Activated B cell treated with CpG ODN at 0.5 μM for 24 hours (primary cell): Measurements from ENCODE around the gene MRPL55. TPM values are rescaled to one million over a fixed set of nuclear protein-coding genes. Genes with fewer than 3 reads are reported as not detected.

Experiments
- ATAC-seq: fragments of 200-7000 bp; cut with Tn5 transposase; one replicate; pipeline ENCODE4 v1.10.0; 2021; ENCODE audit warnings: low read depth, mild to moderate bottlenecking, moderate library complexity
- CTCF ChIA-PET: fragments of 350-600 bp; sonication (Branson Sonifier 250); formaldehyde crosslinking; loops from one replicate; lab custom pipeline; 2021; ENCODE audit warnings: antibody characterized with exemption; lab: Charles Lee
- POLR2A ChIA-PET: fragments of 350-600 bp; sonication (Branson Sonifier 250); formaldehyde crosslinking; loops from one replicate; lab custom pipeline; 2021; ENCODE audit warnings: antibody characterized with exemption; lab: Charles Lee
- DNase-seq: peaks from one replicate; pipeline ENCODE4 v3.0.0; 2022
- H3K27ac Mint-ChIP-seq: one replicate; pipeline ENCODE4 v1.8.0; 2020; ENCODE audit warnings: mixed read lengths
- H3K27me3 Mint-ChIP-seq: one replicate; pipeline ENCODE4 v1.8.0; 2021; ENCODE audit warnings: mixed read lengths
- H3K36me3 Mint-ChIP-seq: one replicate; pipeline ENCODE4 v1.8.0; 2021; ENCODE audit warnings: low read depth, mixed read lengths
- H3K4me1 Mint-ChIP-seq: one replicate; pipeline ENCODE4 v1.8.0; 2021; ENCODE audit warnings: mixed read lengths
- H3K4me3 Mint-ChIP-seq: one replicate; pipeline ENCODE4 v1.8.0; 2020; ENCODE audit warnings: mild to moderate bottlenecking, mixed read lengths
- H3K9me3 Mint-ChIP-seq: one replicate; pipeline ENCODE4 v1.8.0; 2020; ENCODE audit warnings: mixed read lengths
- intact Hi-C: fragments of 100-400 bp; cut with micrococcal nuclease; formaldehyde crosslinking; loops from one replicate; pipeline ENCODE4 v1.15.1; 2024
- total RNA-seq: library from RNA; stranded (reverse); gene quantifications from 2 replicates; pipeline ENCODE4 v1.2.3, GENCODE V29; 2022
- TF ChIP-seq, protein P1 (sequence below): fragments of 200-600 bp; IDR thresholded peaks from one replicate; pipeline ENCODE4 v1.8.0; 2022; ENCODE audit warnings: antibody characterized with exemption, mild to moderate bottlenecking

Gene MRPL55
- total RNA-seq, 1 donor from 2014 or later, result 34.0 TPM

DNA sequence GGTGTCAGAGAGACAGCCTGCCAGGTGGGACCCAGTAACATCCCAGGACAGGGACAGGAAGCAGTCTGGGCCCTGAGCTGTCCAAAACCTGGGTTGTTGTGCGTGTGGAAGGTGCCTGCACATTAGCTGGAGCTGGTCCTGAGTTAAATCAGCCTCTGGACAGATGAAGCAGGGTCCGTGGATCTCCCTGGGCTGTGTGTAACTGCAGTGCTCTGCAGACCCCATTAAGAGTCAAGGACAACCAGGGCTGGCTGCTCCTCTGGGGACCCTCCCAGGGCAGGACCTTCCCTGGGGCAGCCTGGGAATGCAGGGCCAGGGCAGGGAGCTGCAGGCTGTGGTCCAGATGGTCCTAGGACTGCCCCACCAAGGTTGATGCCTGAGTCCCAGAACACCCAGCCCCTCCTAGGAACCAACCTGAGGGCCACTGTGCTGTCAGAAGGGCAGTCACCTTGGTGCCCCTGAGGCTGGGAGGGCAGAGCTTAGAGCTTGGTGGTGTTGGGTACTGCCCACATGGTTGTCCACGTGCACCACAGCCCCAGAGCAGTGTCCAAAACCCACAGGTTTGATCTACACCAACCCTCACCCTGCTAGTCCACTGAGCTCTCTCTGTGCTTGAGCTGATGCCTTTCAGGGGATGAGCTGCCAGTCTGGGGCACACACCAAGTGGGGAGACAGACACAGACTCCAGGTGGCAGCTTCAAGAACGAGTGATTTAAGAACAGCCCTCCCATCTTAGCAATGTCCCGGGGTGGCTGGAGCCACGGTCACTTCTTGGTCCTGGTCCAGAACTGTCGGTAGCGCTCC is 2.9 kb downstream of the MRPL55 start:
- intact Hi-C loops, result loop anchor here (10.0 kb wide), 2 partner anchors 101 to 561 kb away; partner anchors contain the start of gene WNT3A
- H3K27me3 Mint-ChIP-seq, result no peaks in the 10 kb centered on the region
- POLR2A ChIA-PET, result interaction anchor here (0.7 to 1.5 kb wide), 4 partner anchors 15 to 59 kb away, joined by 3 to 5 read pairs (median 3); partner anchors contain the start of genes ARF1 and IBA57
- CTCF ChIA-PET, result no interaction called here
- TF ChIP-seq, protein P1, sequence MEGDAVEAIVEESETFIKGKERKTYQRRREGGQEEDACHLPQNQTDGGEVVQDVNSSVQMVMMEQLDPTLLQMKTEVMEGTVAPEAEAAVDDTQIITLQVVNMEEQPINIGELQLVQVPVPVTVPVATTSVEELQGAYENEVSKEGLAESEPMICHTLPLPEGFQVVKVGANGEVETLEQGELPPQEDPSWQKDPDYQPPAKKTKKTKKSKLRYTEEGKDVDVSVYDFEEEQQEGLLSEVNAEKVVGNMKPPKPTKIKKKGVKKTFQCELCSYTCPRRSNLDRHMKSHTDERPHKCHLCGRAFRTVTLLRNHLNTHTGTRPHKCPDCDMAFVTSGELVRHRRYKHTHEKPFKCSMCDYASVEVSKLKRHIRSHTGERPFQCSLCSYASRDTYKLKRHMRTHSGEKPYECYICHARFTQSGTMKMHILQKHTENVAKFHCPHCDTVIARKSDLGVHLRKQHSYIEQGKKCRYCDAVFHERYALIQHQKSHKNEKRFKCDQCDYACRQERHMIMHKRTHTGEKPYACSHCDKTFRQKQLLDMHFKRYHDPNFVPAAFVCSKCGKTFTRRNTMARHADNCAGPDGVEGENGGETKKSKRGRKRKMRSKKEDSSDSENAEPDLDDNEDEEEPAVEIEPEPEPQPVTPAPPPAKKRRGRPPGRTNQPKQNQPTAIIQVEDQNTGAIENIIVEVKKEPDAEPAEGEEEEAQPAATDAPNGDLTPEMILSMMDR, result no peak
- ATAC-seq, result no peak
- peaks cover 29% of the 10 kb centered on the region for H3K36me3 Mint-ChIP-seq
- DNase-seq, result no peak
- H3K9me3 Mint-ChIP-seq, result no peaks in the 10 kb centered on the region
- H3K4me3 Mint-ChIP-seq, result peak overlapping the region; percentile 30
- no peak overlapping the region for H3K27ac Mint-ChIP-seq
- H3K4me1 Mint-ChIP-seq, result peaks cover 42% of the 10 kb centered on the region

DNA sequence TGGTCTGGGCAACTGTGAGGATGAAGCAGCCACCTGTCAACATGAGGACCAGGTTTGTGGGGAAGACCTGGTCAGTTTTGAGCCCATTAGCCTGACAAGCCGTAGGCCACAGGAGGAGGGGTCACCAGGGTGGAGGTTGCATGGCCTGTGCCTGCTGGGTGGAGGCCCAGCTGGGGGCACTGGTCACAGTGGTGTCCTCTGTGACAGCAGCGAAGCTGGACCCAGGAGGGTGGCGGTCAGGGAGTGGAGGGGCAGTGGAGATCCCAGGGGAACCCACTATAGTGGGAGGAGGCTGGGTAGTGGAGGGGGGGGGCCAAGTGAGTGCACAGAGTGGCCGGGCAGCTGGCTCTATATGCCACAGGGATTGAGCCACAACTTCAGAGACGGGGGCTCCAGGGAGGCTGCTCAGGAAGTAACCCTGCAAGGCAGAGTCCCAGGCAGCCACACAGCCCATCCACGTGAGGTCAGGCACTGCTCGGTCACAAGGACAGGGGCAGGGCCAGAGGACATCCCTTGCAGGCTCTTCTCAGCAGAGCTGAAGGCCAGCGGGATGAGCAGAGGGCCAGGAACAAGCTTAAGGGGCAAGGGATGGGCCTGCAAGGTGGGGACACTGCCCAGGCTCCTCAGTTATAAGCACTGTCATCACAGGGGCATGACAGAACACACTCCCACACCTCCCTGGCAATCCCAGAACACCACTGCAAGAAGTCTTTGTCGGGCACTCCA is 3.7 kb downstream of the MRPL55 start:
- peaks cover 34% of the 10 kb centered on the region for H3K36me3 Mint-ChIP-seq
- POLR2A ChIA-PET, result interaction anchor here (0.9 to 1.3 kb wide), 2 partner anchors 23 to 33 kb away, joined by 3 read pairs; partner anchors contain the start of gene ARF1
- CTCF ChIA-PET, result no interaction called here
- no peak overlapping the region for H3K4me3 Mint-ChIP-seq
- no peak overlapping the region for H3K27ac Mint-ChIP-seq
- DNase-seq (no peak), ATAC-seq (no peak)
- H3K9me3 Mint-ChIP-seq, result no peaks in the 10 kb centered on the region
- H3K4me1 Mint-ChIP-seq, result peaks cover 44% of the 10 kb centered on the region
- intact Hi-C loops, result loop anchor here (10.0 kb wide), 2 partner anchors 101 to 561 kb away; partner anchors contain the start of gene WNT3A
- TF ChIP-seq, protein P1, result no peak
- H3K27me3 Mint-ChIP-seq, result no peaks in the 10 kb centered on the region

DNA sequence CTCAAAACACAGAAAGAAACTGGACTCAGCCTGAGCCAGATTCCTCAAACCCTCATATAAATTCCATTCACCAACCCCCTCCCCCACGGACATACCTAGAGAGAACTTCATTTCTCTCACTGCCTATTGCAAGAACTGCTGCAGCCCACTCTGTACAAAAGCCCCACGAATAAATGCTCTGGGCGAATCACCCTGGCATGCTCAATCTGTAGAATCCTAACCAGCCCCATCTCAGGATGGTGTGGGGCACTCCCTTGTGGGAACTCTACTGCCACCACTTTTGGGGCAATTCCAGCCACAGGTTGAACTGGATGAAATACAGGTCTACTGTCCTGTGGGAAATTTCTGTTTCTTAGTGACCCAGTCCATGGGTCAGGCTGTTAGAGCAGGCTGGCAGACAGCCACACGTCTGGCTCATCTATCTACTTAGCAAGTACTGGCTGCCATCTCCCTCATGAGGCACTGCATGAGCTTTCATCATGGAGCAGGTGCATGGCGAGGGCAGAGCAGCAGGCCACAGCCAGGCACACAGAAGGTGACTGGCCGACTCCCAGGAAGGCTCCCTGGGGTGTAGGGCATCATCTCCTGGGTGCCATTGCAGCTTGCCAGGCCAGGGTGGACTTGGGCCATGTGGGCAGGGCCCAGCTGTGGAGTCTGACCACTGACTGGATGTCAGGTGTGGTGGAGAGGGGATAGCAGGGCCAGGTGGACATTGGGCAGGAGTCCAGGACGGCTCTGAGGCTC is 4.4 kb downstream of the MRPL55 start:
- POLR2A ChIA-PET, result interaction anchor here (0.5 to 1.3 kb wide), 3 partner anchors 14 to 33 kb away, joined by 3 read pairs; partner anchors contain the start of gene ARF1
- intact Hi-C loops, result loop anchor here (10.0 kb wide), 2 partner anchors 100 to 560 kb away; partner anchors contain the start of gene WNT3A
- H3K36me3 Mint-ChIP-seq, result peaks cover 42% of the 10 kb centered on the region
- TF ChIP-seq, protein P1, result no peak
- CTCF ChIA-PET, result no interaction called here
- no peak for DNase-seq
- peaks cover 38% of the 10 kb centered on the region for H3K4me1 Mint-ChIP-seq
- H3K9me3 Mint-ChIP-seq, result no peaks in the 10 kb centered on the region
- H3K27me3 Mint-ChIP-seq, result no peaks in the 10 kb centered on the region
- ATAC-seq, result no peak
- H3K27ac Mint-ChIP-seq, result peak overlapping the region; percentile 35
- peak overlapping the region; percentile 48 for H3K4me3 Mint-ChIP-seq

- H3K27ac Mint-ChIP-seq, result peak within 1 kb of the TSS; percentile 86
- H3K4me1 Mint-ChIP-seq, result peaks cover 30% of the 10 kb centered on the region
- H3K9me3 Mint-ChIP-seq, result no peaks in the 10 kb centered on the region
- H3K36me3 Mint-ChIP-seq, result peaks cover 52% of the 10 kb centered on the region
- no peaks in the 10 kb centered on the region for H3K27me3 Mint-ChIP-seq
- TF ChIP-seq, protein P1, result no peak
- ATAC-seq (peak; percentile 87), DNase-seq (peak; percentile 90)
- intact Hi-C loops, result loop anchor here (1.0 to 10.0 kb wide), 6 partner anchors 13 to 558 kb away; partner anchors contain the start of genes ARF1, GUK1, IBA57 and WNT3A
- ChIA-PET POLR2A (no interaction called here), CTCF (no interaction called here)
- H3K4me3 Mint-ChIP-seq, result peak within 1 kb of the TSS; percentile 94
Measured at GRCh38 chr1:228102791-228103620, 6.1 kb downstream of the MRPL55 start, which contains the start of gene C1orf35. Gene C1orf35 (minus strand): TSS chr1:228103325. CDS start chr1:228103227, 98 bp downstream.
